ENCODE data around the gene GK.

GRCh38 chrX:30762755-30763154 is 109.5 kb downstream of the GK start:
- no peak for TF ChIP-seq EZH2 (IDR thresholded peaks at IDR 0.05; ENCODE audit: low read depth, low read length, severe bottlenecking)
- TF ChIP-seq CHD2 (IDR thresholded peaks at IDR 0.05; ENCODE audit: low read length), result no peak
- TF ChIP-seq KDM1A (IDR thresholded peaks at IDR 0.05; ENCODE audit: borderline replicate concordance, low read length), result no peak
- no peak for TF ChIP-seq CTCF (IDR thresholded peaks at IDR 0.05; ENCODE audit: control extremely low read depth in 1 of 3, insufficient read depth in 1 of 3, low read depth in 1 of 3, low read length in 3 of 3)

Data from H1 (cell line).